CD4-positive, alpha-beta T cell treated with Interferon gamma for 1 hour (primary cell): ENCODE data around the gene PPIF.

Experiments
- DNase-seq: peaks from one replicate; pipeline ENCODE4 v3.0.0-alpha.2; 2020

PPIF gene

GRCh38 chr10:79347226-79347893 is at the start of gene PPIF:
PPIF (plus strand) TSS chr10:79347469; CDS start chr10:79347549, 80 bp downstream.
- peak; percentile 92 for DNase-seq

DNA sequence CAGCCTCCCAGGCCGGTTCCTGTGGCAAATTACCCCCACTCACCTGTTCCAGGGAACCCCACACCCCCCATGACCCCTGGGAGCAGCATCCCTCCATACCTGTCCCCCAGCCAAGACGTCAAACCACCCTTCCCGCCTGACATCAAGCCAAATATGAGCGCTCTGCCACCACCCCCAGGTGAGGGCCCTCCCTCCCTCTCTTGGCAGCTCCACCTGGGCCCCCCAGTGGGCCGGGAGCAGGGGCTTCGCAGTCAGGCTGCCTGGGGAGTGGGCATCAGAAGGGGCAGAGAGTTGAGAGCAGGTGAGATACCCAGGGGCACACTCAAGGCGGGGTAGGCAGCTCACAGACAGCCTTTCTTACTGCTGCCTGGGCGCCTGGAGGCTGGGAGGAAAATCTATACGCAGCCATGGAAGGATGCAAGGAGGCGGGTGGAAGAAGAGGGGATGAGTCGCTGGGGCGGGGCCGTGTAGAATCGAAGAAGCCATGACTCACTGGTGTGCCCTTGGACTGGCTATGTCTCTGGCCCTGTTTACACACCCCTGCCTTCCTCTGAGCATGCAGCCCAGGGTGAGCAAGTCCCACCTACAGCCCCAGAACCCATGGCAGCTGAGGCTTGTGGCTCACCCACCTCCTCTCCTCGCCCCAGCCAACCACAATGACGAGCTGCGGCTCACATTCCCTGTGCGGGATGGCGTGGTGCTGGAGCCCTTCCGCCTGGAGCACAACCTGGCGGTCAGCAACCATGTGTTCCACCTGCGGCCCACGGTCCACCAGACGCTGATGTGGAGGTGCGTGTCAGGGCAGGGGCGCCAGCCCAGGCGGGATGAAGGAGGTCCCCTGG is 48.6 kb upstream of the PPIF start:
- DNase-seq = peak; percentile 66

- no peak for DNase-seq
Measured at GRCh38 chr10:79299397-79300241, 47.6 kb upstream of the PPIF start.

- DNase-seq = no peak
Measured at GRCh38 chr10:79300711-79301110, 46.6 kb upstream of the PPIF start.

DNA sequence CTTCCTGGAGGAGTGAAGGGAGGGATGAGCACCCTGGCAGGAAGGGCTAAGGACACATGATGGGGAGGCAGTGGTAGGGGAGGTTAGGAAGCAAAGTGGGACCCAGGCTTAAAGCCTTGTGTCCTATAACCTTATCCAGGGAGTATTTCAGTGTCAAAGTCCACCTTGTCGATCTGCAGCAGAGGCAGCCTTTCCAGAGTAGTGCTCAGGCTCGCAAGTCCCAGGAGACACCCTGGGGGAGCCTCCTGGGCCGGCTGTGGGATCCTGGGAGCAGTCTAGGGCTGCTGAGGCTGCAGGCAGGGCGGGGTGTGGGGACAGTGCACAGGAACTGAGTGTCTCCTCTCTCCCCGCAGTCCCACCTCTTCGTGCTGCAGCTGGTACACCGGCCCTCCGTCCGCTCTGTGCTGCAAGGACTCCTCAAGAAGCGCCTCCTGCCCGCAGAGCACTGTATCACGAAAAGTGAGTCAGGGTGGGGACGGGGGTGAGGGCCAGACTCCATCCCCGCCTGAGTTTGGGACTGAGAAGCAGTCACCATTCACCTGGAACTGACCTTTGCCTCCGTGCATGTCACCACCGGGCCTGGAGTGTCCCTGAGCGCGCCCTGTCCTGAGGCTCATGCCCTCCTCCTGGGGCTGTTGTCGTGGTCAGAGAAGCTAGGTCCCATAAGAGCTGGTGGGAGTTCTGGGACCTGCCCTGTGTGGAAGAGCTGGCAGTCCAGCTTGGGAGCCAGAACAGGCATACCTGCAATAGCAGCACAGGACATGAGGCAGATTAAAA is 45.3 kb upstream of the PPIF start:
- no peak for DNase-seq

GRCh38 chr10:79303631-79304478 is 43.4 kb upstream of the PPIF start:
- DNase-seq = no peak

DNA sequence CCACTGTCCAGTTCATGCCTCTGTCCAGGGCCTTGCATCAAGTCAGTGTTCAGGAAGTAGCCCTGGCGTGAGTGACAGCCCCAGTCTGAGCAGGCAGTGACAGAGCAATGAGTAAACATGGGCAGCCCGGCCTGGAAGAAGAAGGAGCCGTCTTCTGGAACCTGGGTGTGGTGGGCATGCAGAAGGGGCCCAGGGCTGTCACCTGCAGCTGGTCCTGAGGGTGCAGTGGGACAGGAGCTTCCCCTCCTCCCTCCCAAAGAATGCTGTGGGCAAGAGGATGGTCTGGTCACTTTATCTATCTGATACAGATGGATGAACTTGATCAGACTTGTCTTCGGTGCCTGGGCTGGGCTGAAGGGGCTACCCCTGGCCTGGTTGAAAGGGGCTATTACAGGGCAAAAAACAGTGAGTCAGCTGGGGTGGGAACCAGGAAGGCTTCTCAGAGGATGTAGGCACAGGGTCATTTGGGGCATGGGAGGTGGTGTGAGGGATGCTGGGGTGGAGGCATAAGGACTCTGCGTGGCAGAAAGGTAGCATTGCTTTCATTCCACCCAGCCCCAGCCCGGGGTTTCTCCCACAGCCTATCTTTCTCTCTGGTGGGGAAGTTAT is 42.7 kb upstream of the PPIF start:
- DNase-seq = no peak

DNA sequence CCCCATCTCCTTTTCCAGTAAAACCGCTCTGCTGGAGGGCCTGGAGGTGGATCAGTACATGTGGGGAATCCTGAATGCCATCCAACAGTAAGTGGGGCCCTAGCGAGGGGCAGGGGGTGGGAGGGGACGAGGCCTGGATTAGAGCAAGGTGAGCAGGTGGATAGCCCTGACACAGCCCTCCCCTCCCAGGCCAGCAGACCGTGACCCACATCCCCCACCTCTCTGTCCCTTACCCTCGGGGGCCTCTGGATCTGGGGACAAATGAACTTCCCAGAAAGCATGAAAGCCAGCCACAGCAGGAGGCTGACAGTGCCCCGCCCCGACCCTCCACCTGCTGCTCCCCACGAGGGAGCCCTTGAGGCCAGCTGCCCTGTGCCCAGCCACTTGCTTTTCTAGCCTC is 41.8 kb upstream of the PPIF start:
- no peak for DNase-seq

GRCh38 chr10:79305988-79306387 is 41.3 kb upstream of the PPIF start:
- DNase-seq = no peak

DNA sequence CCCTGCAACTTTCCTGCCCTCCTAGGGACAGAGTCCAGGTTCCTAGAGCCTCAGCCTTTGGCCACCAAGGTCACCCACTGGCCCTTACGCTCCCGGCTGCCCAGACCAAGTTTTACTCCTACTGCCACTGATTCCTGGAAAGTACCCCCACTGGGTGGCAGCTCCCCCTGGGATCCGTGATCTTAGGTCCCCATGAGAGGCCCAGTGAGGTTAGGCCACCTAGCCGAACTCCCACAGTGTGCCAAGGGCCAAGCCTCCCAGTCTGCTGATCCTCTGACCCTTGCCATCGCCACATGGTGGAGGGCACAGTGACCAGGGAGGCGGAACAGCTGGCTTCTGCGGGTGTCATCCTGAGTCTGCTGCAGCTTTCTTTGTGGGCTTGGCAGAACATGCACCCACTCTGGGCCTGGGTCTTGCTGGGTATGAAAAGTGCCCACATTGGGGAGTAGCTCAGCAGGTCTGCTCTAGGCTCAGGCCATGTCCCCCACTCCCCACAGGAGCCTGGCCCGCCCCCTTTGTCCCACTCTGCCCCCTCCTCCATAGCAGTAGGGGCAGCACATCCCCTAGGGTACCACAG is 40.5 kb upstream of the PPIF start:
- no peak for DNase-seq

GRCh38 chr10:79308016-79308415 is 39.3 kb upstream of the PPIF start:
- DNase-seq = no peak

DNA sequence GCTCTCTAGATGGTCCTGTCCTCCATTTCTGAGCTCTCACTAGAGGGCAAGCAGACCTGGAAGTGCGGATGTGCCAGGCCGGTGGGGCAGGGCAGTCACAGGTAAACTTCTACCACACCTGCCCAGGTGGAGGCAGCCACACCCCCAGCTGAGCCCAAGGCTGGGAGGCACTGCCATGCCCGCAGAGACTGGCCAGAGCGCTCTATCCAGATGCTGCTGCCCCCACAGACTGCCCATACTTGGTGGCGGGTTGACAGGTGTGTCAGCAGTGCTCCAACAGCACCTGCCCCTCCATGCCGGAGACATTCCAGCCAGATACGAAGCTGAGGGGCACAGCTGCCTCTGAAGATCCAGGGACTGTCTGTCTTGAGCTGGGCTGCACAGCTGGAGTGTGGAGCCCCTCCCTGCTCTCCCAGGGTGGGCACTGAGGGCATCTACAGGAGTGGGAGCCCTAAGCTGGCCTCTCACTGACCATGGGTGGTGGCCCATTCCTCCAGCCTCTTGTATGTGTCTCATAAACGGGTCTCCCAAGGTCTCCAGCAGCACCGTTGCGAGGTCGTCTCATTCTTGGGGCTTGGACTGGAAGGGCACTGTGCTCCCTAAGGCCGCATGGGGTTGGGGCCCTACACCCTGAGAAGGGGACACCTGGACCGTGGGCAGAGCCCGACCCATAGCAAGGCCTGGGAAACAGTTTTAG is 38.2 kb upstream of the PPIF start:
- DNase-seq = no peak

- DNase-seq = no peak
Measured at GRCh38 chr10:79310200-79310865, 36.9 kb upstream of the PPIF start.

DNA sequence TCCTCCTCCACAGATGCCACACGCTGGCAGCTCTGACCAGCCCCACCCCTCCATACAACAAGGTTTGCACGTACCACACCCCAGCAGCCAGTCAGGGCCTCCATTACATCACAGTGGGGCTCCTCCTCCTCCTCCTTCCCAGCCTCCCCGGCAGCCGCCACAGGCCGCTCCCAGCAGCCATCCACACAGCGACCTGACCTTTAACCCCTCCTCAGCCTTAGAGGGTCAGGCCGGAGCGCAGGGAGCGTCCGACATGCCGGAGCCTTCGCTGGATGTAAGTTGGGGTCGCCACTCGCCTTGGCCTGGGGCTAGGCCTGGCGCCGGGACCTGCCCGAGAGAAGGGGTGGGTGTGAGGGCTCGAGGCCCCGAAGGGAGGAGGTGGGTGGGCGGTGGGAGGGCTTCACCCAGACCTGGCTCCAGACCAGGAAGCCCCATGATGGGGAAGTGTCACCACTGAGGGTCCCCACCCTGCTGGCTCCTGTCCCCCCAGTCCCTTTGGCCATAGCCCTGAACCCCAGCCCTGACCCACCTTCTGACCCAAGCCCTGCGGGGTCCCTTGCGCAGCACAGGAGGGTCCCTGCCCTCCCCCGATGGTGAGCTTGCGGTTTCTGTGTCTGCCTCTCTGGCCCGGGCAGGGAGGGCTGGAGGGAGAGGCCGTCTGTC is 36.2 kb upstream of the PPIF start:
- DNase-seq = no peak

- DNase-seq = no peak
Measured at GRCh38 chr10:79311581-79312407, 35.5 kb upstream of the PPIF start.

DNA sequence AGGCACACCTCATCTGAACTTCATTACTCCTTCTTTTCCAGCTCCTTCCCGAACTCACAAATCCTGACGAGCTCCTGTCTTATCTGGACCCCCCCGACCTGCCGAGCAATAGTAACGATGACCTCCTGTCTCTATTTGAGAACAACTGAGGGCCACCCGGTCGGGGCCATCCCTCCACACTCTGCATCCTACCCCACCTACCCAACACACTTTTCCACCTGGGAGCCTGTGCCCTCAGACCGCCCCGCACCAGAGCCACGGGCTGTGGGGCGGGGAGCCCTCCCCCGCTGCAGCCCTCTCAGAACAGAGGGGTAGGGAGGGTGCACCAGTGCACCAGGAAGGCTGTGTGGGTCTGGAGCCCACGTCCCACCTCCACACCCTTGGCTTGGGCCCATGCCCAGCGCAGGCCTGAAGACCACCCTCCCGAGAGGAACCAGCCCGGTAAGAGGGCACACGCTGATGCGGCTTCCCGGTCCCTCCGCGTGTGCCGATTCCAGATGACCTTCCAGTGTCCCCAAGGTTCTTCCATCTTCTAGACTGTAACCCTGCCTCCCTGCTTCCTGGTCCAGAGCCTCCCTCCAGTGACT is 34.6 kb upstream of the PPIF start:
- DNase-seq = no peak

DNA sequence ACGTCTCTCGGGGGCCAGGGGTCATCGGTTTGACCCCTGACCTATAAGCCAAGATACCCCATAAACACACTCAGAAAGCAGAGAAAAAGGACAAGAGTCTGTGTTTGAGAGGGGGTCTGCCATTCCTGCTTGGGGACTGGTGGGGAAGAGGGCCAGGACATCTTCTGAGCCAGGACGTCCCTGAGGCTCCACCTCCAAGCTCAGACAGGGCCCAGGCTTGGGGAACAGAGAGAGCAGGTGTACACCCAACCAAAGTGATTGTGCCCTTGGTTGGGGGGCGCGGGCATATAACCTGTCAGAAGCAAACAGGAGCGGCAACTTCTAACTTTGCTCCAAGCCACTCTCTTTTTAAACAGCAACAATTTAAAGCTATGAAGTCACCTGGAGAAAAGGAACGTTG is 33.9 kb upstream of the PPIF start:
- no peak for DNase-seq
